ENCODE measurements around the gene ZDHHC14.

ZDHHC14 gene

DNA sequence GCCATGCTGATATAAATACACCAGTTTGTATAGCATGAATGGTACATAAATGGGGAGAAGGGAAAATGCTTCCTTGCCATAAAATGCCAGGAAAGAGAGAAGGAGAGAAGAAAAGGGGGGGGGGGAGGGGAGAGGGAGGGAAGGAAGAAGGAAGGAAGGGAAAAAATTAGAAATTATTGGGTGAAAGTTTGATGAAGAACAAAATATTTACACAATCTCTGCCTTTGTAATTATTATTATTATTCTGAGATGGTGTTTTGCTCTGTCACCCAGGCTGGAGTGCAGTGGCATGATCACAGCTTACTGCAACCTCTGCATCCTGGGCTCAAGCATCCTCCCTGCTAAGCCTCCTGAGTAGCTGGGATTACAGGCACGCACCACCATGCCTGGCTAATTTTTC is 10.2 kb upstream of the ZDHHC14 start:
- H3K27ac ChIP-seq = no peak overlapping the region
- TF ChIP-seq, protein P1, sequence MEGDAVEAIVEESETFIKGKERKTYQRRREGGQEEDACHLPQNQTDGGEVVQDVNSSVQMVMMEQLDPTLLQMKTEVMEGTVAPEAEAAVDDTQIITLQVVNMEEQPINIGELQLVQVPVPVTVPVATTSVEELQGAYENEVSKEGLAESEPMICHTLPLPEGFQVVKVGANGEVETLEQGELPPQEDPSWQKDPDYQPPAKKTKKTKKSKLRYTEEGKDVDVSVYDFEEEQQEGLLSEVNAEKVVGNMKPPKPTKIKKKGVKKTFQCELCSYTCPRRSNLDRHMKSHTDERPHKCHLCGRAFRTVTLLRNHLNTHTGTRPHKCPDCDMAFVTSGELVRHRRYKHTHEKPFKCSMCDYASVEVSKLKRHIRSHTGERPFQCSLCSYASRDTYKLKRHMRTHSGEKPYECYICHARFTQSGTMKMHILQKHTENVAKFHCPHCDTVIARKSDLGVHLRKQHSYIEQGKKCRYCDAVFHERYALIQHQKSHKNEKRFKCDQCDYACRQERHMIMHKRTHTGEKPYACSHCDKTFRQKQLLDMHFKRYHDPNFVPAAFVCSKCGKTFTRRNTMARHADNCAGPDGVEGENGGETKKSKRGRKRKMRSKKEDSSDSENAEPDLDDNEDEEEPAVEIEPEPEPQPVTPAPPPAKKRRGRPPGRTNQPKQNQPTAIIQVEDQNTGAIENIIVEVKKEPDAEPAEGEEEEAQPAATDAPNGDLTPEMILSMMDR (IDR thresholded peaks at IDR 0.05) = no peak
- TF ChIP-seq ZFX (IDR thresholded peaks at IDR 0.05; ENCODE audit: borderline replicate concordance) = no peak

DNA sequence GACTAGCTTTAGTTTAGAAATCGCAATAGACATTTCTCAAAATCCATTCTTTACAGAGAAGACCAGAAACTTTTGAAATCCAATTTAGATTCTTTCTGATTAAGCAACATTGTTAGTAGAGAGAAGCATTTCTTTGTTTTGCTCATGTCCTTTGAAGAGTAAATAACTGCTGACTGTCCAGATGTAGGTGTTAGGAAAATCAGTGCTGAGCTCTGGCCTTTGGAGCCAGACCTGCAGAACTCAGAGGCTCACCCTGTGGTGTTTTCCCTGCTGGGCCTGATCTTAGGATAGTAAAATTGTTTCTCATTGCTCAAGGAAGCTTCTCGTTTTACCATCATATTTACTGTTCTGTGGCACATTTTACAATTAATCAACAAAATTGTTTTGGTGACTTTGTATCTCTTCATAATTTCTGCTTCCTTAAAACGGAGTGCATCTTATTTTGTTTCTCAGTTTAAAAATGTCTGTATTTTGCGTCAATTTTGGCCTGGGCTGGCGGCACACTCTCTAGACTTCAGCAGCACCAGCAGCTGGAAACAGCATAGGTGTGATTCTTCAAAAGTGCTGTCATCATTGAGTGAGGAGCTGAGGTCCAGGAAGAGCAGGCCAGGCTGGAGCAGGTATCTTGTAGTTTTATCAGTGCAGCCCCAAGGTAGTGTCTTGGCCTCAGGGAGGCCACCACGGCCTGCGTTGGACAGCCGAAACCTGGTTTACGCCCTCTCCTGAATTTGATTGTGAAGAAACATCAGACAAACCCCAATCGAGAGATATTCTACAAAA is 8.3 kb upstream of the ZDHHC14 start:
- H3K27ac ChIP-seq = no peak overlapping the region
- TF ChIP-seq, protein P1 (IDR thresholded peaks at IDR 0.05) = no peak
- TF ChIP-seq ZFX (IDR thresholded peaks at IDR 0.05; ENCODE audit: borderline replicate concordance) = no peak

DNA sequence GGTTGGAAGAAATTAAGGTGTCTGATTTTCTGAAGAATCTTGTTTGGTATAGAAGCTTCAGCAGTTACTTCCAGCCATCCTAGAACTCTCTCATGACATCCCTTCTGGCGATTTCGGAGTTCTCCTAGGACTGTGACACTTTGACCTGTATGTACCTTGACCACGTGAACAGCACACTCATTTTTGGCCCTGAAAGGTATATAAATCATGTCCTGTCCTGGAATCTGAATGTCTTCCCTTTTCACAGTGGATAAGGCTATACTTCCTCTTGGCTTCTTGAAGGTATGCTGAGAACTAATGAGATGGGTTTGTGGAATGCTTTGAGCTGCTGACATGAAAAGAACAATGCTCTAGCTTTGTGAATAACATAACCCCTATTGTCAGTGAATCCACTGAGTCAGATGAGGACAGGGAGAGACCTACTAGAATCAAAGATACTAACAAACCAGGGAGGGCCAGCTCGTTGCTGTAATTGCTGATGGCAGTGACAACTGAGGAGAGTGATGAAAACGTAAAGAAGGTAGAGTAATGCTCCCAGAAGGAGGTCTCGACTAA is 6.0 kb upstream of the ZDHHC14 start:
- no peak overlapping the region for H3K27ac ChIP-seq
- TF ChIP-seq, protein P1 (IDR thresholded peaks at IDR 0.05) = no peak
- TF ChIP-seq ZFX (IDR thresholded peaks at IDR 0.05; ENCODE audit: borderline replicate concordance) = no peak

DNA sequence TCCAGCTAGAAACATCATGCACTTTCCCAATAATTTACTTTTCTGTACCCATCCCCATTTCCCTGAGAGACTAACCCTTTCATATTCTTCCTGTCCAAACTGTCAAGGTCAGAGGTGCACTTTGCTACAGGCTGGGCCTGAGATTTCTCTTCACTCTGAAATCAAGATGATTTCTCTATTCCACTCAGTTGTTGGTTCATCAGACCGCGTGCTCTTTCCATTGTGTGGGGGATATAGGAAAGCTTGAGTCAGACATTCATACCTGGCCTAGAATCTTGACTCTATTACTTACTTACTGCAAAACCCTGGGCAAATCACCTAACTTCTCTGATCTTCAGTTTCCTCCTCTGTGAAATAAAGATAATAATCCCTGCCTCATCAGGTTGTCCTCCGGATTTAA is 4.7 kb upstream of the ZDHHC14 start:
- no peak for TF ChIP-seq ZFX (IDR thresholded peaks at IDR 0.05; ENCODE audit: borderline replicate concordance)
- TF ChIP-seq, protein P1 (IDR thresholded peaks at IDR 0.05) = no peak

DNA sequence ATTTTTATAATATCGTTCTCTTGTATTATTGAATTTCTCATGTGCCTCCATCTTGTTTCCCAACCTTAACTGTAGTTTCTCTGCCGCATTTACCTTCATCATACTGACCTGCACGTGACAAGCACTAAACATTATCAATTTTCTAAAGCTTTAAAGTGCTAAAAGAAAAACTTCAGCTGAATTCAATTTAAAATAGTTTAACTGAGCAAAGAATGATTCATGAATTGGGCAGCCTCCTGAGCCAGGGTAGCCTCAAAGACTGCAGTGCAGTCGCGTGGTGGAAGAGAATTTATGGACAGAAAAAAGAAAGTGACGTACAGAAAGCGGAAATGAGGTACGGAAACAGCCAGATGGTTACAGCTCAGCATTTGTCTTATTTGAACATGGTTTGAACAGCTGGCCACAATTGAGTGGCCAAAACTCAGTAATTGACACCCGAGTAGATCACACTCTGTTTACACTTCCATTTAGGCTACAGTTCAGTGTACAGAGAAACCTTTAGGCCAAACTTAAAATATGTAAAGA is 4.2 kb upstream of the ZDHHC14 start:
- TF ChIP-seq ZFX (IDR thresholded peaks at IDR 0.05; ENCODE audit: borderline replicate concordance) = no peak
- TF ChIP-seq, protein P1 (IDR thresholded peaks at IDR 0.05) = no peak
- no peak overlapping the region for H3K27ac ChIP-seq

More for the DNA sequence above, 4.7 kb upstream of the ZDHHC14 start:
- H3K27ac ChIP-seq = no peak overlapping the region

DNA sequence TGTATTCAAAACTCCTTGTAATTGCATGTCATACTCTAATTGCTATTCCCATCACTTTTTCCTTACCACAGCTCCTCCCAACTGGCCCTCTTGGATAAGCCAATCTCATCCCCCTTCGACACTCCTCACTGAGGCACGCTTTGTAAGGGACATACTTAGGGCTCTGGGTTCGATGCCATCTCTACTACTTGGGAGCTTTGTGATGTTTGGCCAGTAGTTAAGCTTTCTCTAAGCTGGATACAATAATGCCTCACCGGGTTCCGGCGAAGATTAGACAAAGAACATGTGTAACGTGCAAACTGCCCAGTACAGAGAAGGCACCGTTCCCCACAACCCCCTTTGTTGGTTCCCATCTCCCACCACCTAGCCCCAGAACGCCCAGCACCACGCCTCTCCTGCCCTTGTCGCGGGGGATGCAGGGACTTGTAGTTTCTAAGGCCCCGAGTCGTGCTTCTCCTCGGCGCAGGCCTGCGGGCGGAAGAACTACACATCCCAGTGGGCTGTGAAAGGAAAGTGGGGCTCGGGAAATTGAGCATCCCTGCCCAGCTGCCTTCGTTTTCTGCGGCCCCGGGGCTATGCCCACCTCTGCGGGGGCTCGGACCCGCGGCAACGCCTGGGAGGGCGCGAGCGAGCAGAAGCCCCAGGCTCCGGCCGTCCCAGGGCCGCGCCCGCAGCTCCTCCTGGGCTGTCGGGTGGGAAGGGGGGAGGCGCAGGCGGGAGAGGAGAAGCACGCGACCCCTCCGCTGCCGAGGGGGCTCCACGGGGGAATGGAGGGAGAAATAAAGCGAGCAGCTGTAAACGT is 1.1 kb upstream of the ZDHHC14 start:
- peak overlapping the region; percentile 84 for H3K27ac ChIP-seq
- TF ChIP-seq, protein P1 (IDR thresholded peaks at IDR 0.05) = no peak
- TF ChIP-seq ZFX (IDR thresholded peaks at IDR 0.05; ENCODE audit: borderline replicate concordance) = no peak

Data from 22Rv1 (cell line).